GM12892 (cell line): ENCODE measurements around the gene ARL6IP1.

Experiments
- POLR2A ChIP-seq: IDR thresholded peaks from 2 replicates; pipeline ENCODE4 v1.6.1; 2011; ENCODE audit warnings: low read depth, low read length, control low read depth
- POLR2AphosphoS5 ChIP-seq: IDR thresholded peaks from 2 replicates; pipeline ENCODE4 v1.6.1; 2011; ENCODE audit warnings: low read depth, low read length, control low read depth
- TAF1 ChIP-seq: IDR thresholded peaks from 2 replicates; pipeline ENCODE4 v1.6.1; 2011; ENCODE audit warnings: low read depth, mild to moderate bottlenecking, control low read depth, low read length, borderline replicate concordance

DNA sequence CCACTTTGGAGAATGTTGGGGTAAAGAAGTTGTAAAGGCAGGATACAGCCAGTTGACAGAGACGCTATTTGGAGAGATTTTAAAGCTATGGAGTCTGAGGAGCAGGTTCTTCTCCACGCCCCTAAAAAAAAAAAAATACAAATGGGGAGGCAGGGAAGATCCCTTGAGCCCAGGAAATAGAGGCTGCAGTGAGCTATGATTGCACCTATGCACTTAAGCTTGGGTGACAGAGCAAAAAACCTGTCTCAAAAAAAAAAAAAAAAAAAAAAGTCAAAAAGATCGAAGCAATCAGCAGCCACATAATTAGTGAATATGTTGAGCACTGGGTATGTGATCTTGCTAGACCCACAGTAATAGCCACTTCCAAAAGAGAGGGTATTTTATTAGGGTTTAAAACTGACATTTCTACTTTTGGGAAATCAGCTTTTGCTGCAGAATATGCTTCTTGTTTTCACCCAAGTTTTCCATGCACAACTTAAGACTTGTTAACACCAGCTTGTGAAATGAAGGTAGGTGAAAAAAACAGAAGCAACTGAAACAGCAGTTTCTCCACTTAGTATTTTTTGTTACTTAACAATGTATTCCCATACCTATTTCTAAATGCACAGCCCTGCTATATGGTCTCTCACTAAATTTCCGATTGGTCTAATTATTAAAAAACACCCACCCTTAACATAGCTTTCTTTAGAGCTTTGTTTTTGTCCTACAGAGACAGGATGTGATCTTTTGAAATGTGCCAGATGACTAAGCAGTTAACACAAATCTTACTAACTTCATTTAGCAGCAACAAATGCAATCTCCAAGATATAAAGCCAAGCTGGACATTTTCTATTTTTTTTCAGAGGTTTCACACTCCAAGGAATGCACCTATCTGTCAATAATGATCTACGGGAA lies 2.5 kb upstream of the ARL6IP1 start:
- no peak for TF ChIP-seq POLR2A
- no peak for TF ChIP-seq POLR2AphosphoS5
- TF ChIP-seq TAF1, result no peak
